ENCODE data around the gene PRX.

Gene PRX

GRCh38 chr19:40379446-40380198 lies 33.6 kb downstream of the PRX start:
- TF ChIP-seq TARDBP (IDR thresholded peaks at IDR 0.05) (no peak), FOXM1 (IDR thresholded peaks at IDR 0.05; ENCODE audit: borderline replicate concordance) (no peak), FOXA1 (IDR thresholded peaks at IDR 0.05) (no peak), HDGF (IDR thresholded peaks at IDR 0.05; ENCODE audit: borderline replicate concordance) (no peak), FOXK2 (IDR thresholded peaks at IDR 0.05) (no peak), ELF4 (IDR thresholded peaks at IDR 0.05) (no peak), L3MBTL2 (conservative IDR thresholded peaks at IDR 0.05) (no peak), SUZ12 (IDR thresholded peaks at IDR 0.05) (no peak), BHLHE40 (IDR thresholded peaks at IDR 0.05; ENCODE audit: borderline replicate concordance) (no peak), CTBP1 (IDR thresholded peaks at IDR 0.05; ENCODE audit: borderline replicate concordance) (no peak), NFRKB (IDR thresholded peaks at IDR 0.05) (no peak), LEF1 (IDR thresholded peaks at IDR 0.05; ENCODE audit: borderline replicate concordance) (no peak), ZNF384 (IDR thresholded peaks at IDR 0.05) (no peak)
- TF ChIP-seq, protein P1, sequence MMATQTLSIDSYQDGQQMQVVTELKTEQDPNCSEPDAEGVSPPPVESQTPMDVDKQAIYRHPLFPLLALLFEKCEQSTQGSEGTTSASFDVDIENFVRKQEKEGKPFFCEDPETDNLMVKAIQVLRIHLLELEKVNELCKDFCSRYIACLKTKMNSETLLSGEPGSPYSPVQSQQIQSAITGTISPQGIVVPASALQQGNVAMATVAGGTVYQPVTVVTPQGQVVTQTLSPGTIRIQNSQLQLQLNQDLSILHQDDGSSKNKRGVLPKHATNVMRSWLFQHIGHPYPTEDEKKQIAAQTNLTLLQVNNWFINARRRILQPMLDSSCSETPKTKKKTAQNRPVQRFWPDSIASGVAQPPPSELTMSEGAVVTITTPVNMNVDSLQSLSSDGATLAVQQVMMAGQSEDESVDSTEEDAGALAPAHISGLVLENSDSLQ (IDR thresholded peaks at IDR 0.05), result no peak
- POLR2A ChIA-PET, result interaction anchor here (1.2 kb wide), 1 partner anchor 64 kb away, joined by 5 read pairs; no protein-coding TSS in a partner anchor
- CTCF ChIA-PET, result interaction anchor here (0.7 kb wide), 1 partner anchor 128 kb away, joined by 3 read pairs; no protein-coding TSS in a partner anchor
- no peak for DNase-seq (ENCODE audit: extremely low spot score)

DNA sequence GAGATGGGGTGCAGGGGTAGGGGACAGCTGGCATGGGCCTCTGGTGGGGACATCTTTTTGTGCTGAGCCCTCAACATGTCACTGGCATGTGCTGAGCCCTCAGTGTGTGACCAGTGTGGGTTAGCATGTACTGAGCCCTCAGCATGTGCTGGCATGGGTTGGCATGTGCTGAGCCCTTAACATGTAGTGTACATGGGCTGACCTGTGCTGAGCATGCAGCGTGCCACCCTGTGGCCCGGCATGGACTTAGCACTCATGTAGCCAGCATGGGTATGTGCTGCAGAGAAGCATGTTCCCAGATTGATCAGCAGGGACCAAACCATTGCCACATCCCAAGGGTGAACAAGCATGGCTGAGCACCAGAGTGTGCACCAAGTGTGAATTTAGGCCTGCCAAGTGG lies 34.7 kb downstream of the PRX start:
- no peak for DNase-seq (ENCODE audit: extremely low spot score)
- POLR2A ChIA-PET, result no interaction called here
- CTCF ChIA-PET, result no interaction called here
- TF ChIP-seq SP1 (IDR thresholded peaks at IDR 0.05), result no peak
- TF ChIP-seq ARNT (IDR thresholded peaks at IDR 0.05), result no peak
- TF ChIP-seq FOXK2 (IDR thresholded peaks at IDR 0.05), result no peak
- TF ChIP-seq LEF1 (IDR thresholded peaks at IDR 0.05; ENCODE audit: borderline replicate concordance), result no peak
- TF ChIP-seq, protein P1 (IDR thresholded peaks at IDR 0.05), result no peak
- no peak for TF ChIP-seq BHLHE40 (IDR thresholded peaks at IDR 0.05; ENCODE audit: borderline replicate concordance)
- no peak for TF ChIP-seq ELF4 (IDR thresholded peaks at IDR 0.05)
- no peak for TF ChIP-seq CTBP1 (IDR thresholded peaks at IDR 0.05; ENCODE audit: borderline replicate concordance)
- TF ChIP-seq SUZ12 (IDR thresholded peaks at IDR 0.05), result no peak
- TF ChIP-seq ZNF384 (IDR thresholded peaks at IDR 0.05), result no peak
- TF ChIP-seq L3MBTL2 (conservative IDR thresholded peaks at IDR 0.05), result no peak
- no peak for TF ChIP-seq NFRKB (IDR thresholded peaks at IDR 0.05)
- TF ChIP-seq TARDBP (IDR thresholded peaks at IDR 0.05), result no peak
- TF ChIP-seq FOXA1 (IDR thresholded peaks at IDR 0.05), result no peak
- TF ChIP-seq HDGF (IDR thresholded peaks at IDR 0.05; ENCODE audit: borderline replicate concordance), result no peak
- no peak for TF ChIP-seq FOXM1 (IDR thresholded peaks at IDR 0.05; ENCODE audit: borderline replicate concordance)

- TF ChIP-seq CTBP1 (IDR thresholded peaks at IDR 0.05; ENCODE audit: borderline replicate concordance) (no peak), TARDBP (IDR thresholded peaks at IDR 0.05) (no peak), L3MBTL2 (conservative IDR thresholded peaks at IDR 0.05) (no peak), NFRKB (IDR thresholded peaks at IDR 0.05) (no peak), LEF1 (IDR thresholded peaks at IDR 0.05; ENCODE audit: borderline replicate concordance) (no peak), FOXM1 (IDR thresholded peaks at IDR 0.05; ENCODE audit: borderline replicate concordance) (no peak), SUZ12 (IDR thresholded peaks at IDR 0.05) (no peak)
- ChIA-PET POLR2A (no interaction called here), CTCF (no interaction called here)
- no peak for DNase-seq (ENCODE audit: extremely low spot score)
Observed at GRCh38 chr19:40377876-40378385, 35.2 kb downstream of the PRX start.

GRCh38 chr19:40376286-40376862 lies 36.8 kb downstream of the PRX start:
- no peak for TF ChIP-seq ARNT (IDR thresholded peaks at IDR 0.05)
- TF ChIP-seq CTBP1 (IDR thresholded peaks at IDR 0.05; ENCODE audit: borderline replicate concordance), result no peak
- no peak for TF ChIP-seq TARDBP (IDR thresholded peaks at IDR 0.05)
- no peak for TF ChIP-seq BHLHE40 (IDR thresholded peaks at IDR 0.05; ENCODE audit: borderline replicate concordance)
- TF ChIP-seq, protein P1 (IDR thresholded peaks at IDR 0.05), result no peak
- no peak for TF ChIP-seq HDGF (IDR thresholded peaks at IDR 0.05; ENCODE audit: borderline replicate concordance)
- no peak for TF ChIP-seq FOXK2 (IDR thresholded peaks at IDR 0.05)
- no peak for TF ChIP-seq FOXA1 (IDR thresholded peaks at IDR 0.05)
- TF ChIP-seq NFRKB (IDR thresholded peaks at IDR 0.05), result no peak
- no peak for TF ChIP-seq L3MBTL2 (conservative IDR thresholded peaks at IDR 0.05)
- TF ChIP-seq FOXM1 (IDR thresholded peaks at IDR 0.05; ENCODE audit: borderline replicate concordance), result no peak
- TF ChIP-seq ELF4 (IDR thresholded peaks at IDR 0.05), result no peak
- no peak for DNase-seq (ENCODE audit: extremely low spot score)
- ChIA-PET POLR2A (no interaction called here), CTCF (interaction anchor here (0.6 kb wide), 1 partner anchor 79 kb away, joined by 7 read pairs; no protein-coding TSS in a partner anchor)

DNA sequence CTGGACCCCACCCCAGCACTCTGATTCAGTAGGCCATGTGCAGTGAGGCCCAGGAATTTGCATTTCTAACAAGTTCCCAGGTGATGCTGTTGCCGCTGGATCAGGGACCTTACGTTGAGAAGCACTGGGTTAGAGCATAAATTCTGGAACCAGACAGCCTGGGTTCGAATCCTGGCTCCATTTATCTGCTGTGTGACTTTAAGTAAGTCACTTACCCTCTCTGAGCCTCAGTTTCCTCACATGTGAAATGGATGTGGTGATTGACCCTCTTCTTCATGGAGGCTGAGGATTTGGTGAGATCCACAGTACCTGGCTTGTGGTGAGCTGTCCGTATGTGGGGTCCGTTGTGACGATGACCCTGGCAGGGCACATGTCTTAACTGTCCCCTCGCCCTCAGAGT lies 39.1 kb downstream of the PRX start:
- TF ChIP-seq FOXA1 (IDR thresholded peaks at IDR 0.05) (no peak), SUZ12 (IDR thresholded peaks at IDR 0.05) (no peak), ZNF384 (IDR thresholded peaks at IDR 0.05) (no peak), ARNT (IDR thresholded peaks at IDR 0.05) (no peak), CTBP1 (IDR thresholded peaks at IDR 0.05; ENCODE audit: borderline replicate concordance) (no peak), ELF4 (IDR thresholded peaks at IDR 0.05) (no peak), FOXK2 (IDR thresholded peaks at IDR 0.05) (no peak), FOXM1 (IDR thresholded peaks at IDR 0.05; ENCODE audit: borderline replicate concordance) (no peak), LEF1 (IDR thresholded peaks at IDR 0.05; ENCODE audit: borderline replicate concordance) (no peak), BHLHE40 (IDR thresholded peaks at IDR 0.05; ENCODE audit: borderline replicate concordance) (no peak), L3MBTL2 (conservative IDR thresholded peaks at IDR 0.05) (no peak), SP1 (IDR thresholded peaks at IDR 0.05) (no peak), TARDBP (IDR thresholded peaks at IDR 0.05) (no peak), NFRKB (IDR thresholded peaks at IDR 0.05) (no peak), HDGF (IDR thresholded peaks at IDR 0.05; ENCODE audit: borderline replicate concordance) (no peak)
- TF ChIP-seq, protein P1 (IDR thresholded peaks at IDR 0.05), result no peak
- ChIA-PET CTCF (no interaction called here), POLR2A (no interaction called here)
- DNase-seq (ENCODE audit: extremely low spot score), result no peak

Measured in HEK293T (cell line).